Rectal smooth muscle tissue (tissue), 1 donor: Measurements from ENCODE around the gene FFAR3.

Source experiments
- H3K27ac ChIP-seq: one replicate; pipeline ENCODE4 v1.7.0; 2013; ENCODE audit warnings: low read depth, low read length, inconsistent platforms
- H3K27me3 ChIP-seq: one replicate; pipeline ENCODE4 v1.7.0; 2013; ENCODE audit warnings: low read length; ENCODE audit not compliant: control insufficient read depth, insufficient read depth
- H3K36me3 ChIP-seq: one replicate; pipeline ENCODE4 v1.7.0; 2013; ENCODE audit warnings: low read length; ENCODE audit not compliant: control insufficient read depth, insufficient read depth
- H3K4me1 ChIP-seq: one replicate; pipeline ENCODE4 v1.7.0; 2013; ENCODE audit warnings: low read length; ENCODE audit not compliant: control insufficient read depth, insufficient read depth
- H3K4me3 ChIP-seq: one replicate; pipeline ENCODE4 v1.7.0; 2013; ENCODE audit warnings: low read length
- H3K9ac ChIP-seq: one replicate; pipeline ENCODE4 v1.7.0; 2013; ENCODE audit warnings: low read length

FFAR3 gene

DNA sequence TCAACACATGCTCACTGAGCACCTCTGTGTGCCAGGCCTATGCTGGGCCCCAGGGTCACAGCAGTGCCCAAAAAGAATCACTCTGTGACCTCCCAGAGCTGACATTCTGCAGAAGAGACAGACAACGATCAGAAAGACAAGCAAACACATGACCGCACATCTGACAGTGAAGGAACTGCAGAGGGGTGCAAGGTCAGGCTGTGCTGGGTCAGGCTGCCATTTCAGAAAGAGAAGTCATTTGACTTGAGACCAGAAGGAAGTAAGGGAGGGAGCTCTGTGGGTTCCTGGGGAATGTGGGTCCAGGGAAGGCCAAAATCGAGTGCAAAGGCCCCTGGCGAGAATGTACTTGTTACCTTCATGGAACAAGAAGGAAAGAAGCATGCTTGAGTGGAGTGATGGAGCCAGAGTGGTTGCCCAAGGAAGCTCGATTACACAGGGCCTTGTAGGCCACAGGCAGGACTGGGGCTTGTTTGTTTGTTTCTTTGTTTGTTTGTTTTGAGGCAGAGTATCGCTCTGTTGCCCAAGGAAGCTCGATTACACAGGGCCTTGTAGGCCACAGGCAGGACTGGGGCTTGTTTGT, 40.7 kb upstream of the FFAR3 start:
- Histone ChIP-seq H3K9ac (no peak overlapping the region), H3K4me3 (no peak overlapping the region), H3K27me3 (no peaks in the 10 kb centered on the region), H3K4me1 (no peaks in the 10 kb centered on the region), H3K27ac (no peak overlapping the region), H3K36me3 (no peaks in the 10 kb centered on the region)

DNA sequence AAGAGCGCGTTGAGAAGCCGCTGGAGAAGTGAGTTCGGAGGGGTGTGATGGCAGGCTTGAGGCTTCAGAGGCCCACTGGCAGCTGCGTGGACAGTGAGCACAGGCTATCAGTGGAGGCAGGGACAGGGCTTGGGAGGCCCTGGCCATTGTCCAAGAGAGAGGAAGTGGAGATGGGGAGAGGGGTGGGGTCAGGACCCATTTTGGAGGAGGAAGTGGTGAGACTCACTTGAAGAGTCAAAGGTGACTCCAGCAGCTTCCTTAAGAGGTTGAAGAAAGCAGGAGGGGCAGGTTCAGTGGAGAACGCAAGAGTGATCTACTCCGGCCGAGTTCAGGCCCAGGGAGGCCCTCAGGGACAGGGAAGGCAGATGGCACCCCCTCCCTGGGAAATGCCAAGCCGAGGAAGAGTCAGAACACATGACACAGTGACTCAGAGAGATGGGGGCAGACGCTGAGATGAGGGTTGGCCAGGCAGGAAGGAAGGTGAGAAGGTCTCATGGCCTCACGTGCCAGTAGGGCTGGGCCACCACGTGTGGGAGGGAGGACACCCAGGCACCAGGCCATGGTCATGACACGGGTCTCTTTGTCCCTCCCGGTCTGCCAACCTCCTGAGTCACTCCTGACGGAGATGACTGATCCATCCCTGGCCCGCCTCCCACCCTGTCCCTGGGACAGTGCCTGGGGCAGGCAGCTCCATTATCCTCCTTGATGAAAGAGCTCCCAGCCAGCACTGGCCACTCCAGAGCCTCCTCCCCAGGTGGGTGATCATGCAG, 39.4 kb upstream of the FFAR3 start:
- Histone ChIP-seq H3K9ac (no peak overlapping the region), H3K27me3 (no peaks in the 10 kb centered on the region), H3K27ac (no peak overlapping the region), H3K4me3 (no peak overlapping the region), H3K36me3 (no peaks in the 10 kb centered on the region), H3K4me1 (no peaks in the 10 kb centered on the region)

DNA sequence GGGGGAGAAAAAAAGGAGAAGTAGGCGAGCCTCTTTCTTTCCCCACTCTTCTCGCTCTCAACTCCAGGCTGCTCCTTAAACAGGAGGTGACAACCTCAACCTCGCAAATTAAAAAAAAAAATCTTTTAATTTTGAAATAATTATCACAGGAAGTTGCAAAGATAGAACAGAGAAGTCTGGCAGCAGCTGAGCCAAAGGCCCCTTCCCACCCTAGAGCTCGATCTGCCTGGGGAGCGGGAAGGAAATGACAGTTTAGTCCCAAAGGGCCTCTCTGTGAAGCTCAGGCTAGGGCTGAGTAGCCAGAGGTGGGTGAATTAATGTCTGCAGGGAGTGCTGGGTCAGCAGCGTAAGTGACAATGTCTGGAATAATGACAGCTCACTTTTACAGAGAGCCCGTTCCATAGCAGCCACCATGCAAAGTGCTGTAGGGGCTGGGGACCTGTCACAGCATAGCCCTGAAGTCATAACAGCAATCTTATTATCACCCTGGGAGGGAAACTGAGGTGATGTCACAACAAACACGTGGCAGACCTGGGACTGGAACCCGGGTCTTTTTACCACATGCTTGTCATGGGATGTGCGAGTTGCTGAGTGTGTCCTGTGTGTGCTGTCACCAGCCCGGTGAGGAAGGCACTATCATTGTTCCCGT, 38.1 kb upstream of the FFAR3 start:
- Histone ChIP-seq H3K27ac (no peak overlapping the region), H3K4me3 (no peak overlapping the region), H3K27me3 (no peaks in the 10 kb centered on the region), H3K9ac (no peak overlapping the region), H3K4me1 (no peaks in the 10 kb centered on the region), H3K36me3 (no peaks in the 10 kb centered on the region)

DNA sequence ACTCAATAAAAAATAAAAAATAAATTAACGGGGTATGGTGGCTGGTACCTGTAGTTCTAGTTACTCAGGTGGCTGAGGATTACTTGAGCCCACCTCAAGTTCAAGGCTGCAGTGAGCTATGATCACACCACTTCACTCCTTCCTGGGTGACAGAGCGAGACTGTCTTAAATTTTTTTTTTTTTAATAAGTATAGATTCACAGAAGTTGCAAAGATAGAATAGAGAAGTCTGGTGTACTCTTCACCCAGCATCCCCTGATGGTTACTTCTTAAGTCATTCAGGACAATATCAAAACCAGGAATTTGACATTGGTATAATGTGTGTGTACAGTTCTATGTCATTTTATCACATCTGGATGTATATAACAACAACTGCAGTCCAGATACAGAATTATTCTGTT, 37.0 kb upstream of the FFAR3 start:
- Histone ChIP-seq H3K27me3 (no peaks in the 10 kb centered on the region), H3K36me3 (no peaks in the 10 kb centered on the region), H3K4me1 (no peaks in the 10 kb centered on the region), H3K4me3 (no peak overlapping the region), H3K27ac (no peak overlapping the region), H3K9ac (no peak overlapping the region)

DNA sequence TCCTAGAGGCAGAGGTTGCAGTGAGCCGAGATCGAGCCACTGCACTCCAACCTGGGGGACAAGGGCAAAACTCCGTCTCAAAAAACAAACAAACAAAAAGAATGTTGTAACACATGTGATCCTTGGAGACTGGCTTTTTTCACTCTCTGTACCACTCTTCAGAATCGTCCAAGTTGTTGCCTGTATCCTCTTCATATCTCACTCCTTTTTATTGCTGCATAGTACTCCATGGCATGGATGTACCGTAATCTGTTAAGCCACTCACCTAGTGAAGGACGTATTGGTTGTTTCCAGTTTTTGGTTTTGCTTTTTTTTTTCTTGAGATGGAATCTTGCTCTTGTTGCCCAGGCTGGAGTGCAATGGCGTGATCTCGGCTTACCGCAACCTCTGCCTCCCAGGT, 36.2 kb upstream of the FFAR3 start:
- no peaks in the 10 kb centered on the region for H3K4me1 ChIP-seq
- no peak overlapping the region for H3K4me3 ChIP-seq
- no peaks in the 10 kb centered on the region for H3K36me3 ChIP-seq
- no peaks in the 10 kb centered on the region for H3K27me3 ChIP-seq
- H3K9ac ChIP-seq: no peak overlapping the region
- no peak overlapping the region for H3K27ac ChIP-seq

DNA sequence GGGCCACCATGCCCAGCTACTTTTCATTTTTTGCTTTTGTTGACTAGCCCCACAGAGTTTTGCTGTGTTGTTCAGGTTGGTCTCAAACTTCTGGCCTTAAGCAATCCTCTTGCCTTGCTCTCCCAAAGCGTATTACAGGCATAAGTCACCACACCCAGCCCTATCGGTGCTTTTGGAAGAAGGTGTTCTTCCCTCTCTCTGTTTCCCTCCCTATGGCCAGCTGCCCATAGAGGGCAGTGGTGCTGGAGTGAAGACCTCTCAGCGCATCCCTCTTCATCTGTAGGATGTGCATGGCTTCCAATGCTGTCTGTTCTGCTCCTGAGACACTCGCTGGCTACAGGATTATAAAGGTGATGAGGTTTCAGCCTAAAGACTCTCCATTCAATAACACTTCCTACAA, 30.6 kb upstream of the FFAR3 start:
- Histone ChIP-seq H3K9ac (no peak overlapping the region), H3K27ac (no peak overlapping the region), H3K4me3 (no peak overlapping the region), H3K27me3 (no peaks in the 10 kb centered on the region), H3K36me3 (no peaks in the 10 kb centered on the region), H3K4me1 (no peaks in the 10 kb centered on the region)

DNA sequence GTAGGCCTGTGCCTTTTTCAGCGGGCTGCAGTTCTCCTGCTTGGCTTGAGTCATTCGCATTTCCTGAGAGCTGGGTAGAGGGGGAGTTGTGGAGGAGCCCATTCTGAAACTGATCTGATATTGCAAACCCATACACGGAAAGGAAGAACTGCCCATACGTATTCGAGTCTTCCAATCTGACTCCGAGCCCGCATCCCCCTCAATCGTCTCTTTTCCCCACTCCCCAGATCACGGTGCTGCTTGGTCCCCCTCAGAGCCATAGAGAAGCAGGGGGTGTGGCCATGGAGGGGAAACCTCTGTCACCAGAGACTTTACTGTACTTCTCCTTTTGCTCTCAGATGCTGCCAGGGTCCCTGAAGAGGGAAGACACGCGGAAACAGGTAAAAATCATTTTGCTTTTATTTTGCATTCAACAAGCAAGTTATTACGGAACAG, 29.4 kb upstream of the FFAR3 start, which contains the start of gene CD22:
TSS of gene CD22 (plus strand) at position 337 of the 435 bp plus-strand sequence. CDS start 2,854 bp downstream, outside the sequence.
- Histone ChIP-seq H3K9ac (no peak within 1 kb of the TSS), H3K4me3 (no peak within 1 kb of the TSS), H3K4me1 (no peaks in the 10 kb centered on the region), H3K36me3 (no peaks in the 10 kb centered on the region), H3K27me3 (no peaks in the 10 kb centered on the region), H3K27ac (no peak within 1 kb of the TSS)

DNA sequence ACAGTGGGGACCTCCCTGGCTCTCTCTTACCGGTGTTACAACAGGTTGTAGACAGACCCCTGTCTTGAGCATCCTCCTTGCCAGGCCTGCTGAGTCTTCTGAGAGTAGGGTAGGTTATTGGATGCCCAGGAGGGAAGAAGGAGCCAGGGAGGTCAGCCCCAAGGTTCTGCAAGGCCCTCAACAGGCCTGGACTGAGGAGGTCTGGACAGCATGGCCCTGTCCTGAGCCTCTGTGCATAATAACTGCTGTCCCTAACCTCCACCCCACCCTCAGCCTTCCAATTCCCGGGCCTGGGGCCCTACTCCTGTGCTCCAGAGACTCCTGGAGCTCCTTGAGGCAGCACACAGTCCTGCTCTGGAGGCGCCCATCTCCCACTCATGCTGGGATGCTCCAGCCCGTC, 28.9 kb upstream of the FFAR3 start:
- no peak overlapping the region for H3K27ac ChIP-seq
- H3K36me3 ChIP-seq: no peaks in the 10 kb centered on the region
- H3K9ac ChIP-seq: no peak overlapping the region

DNA sequence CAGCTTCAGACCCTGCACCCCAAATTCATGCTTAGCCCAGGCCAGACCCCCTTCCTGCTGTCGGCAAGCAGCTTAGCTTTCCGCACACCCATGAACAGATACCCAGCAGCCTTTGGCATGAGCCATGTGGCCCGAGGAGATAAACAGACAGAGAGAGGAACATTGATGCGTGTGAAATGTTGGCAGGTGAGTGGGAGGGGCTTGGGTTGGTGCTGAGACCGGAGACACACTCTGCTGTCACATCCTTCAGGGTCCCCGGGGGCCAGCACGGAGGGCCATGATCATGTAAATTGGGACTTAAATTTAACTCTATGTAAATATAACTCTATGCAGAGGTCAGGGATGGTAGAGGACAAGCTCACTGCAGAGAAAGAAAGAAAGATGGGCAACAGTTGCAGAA, 27.8 kb upstream of the FFAR3 start:
- H3K9ac ChIP-seq: no peak overlapping the region
- no peaks in the 10 kb centered on the region for H3K27me3 ChIP-seq
- no peaks in the 10 kb centered on the region for H3K36me3 ChIP-seq
- H3K4me3 ChIP-seq: no peak overlapping the region
- no peaks in the 10 kb centered on the region for H3K4me1 ChIP-seq
- H3K27ac ChIP-seq: no peak overlapping the region

More for the DNA sequence above, 28.9 kb upstream of the FFAR3 start:
- no peaks in the 10 kb centered on the region for H3K27me3 ChIP-seq
- no peak overlapping the region for H3K4me3 ChIP-seq
- H3K4me1 ChIP-seq: no peaks in the 10 kb centered on the region

DNA sequence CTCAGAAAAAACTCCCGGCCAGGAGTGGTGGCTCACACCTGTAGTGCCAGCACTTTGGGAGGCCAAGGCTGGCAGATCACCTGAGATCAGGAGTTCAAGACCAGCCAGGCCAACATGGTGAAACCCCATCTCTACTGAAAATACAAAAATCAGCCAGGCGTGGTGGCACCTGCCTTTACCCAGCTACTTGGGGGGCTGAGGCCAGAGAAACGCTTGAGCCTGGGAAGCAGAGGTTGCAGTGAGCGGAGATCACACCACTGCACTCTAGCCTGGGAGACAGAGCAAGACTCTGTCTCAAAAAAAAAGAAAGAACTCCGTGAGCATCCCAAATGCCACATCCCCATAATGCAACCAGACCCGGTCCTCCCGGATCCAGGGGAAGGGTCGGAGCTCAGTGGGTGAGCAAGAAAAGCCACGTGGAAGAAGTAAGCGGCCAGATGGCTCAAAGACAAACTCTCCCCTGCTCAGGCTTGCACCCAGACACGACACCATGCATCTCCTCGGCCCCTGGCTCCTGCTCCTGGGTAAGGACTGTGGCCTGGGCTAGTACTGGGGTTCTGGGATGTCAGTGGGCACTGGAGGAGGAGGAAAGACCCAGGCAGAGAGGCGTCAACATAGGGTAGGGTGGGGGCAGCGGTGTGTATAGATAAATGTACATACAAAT, 26.6 kb upstream of the FFAR3 start:
- H3K4me1 ChIP-seq: no peaks in the 10 kb centered on the region
- H3K36me3 ChIP-seq: no peaks in the 10 kb centered on the region
- H3K9ac ChIP-seq: no peak overlapping the region
- H3K27ac ChIP-seq: no peak overlapping the region
- H3K27me3 ChIP-seq: no peaks in the 10 kb centered on the region
- no peak overlapping the region for H3K4me3 ChIP-seq

DNA sequence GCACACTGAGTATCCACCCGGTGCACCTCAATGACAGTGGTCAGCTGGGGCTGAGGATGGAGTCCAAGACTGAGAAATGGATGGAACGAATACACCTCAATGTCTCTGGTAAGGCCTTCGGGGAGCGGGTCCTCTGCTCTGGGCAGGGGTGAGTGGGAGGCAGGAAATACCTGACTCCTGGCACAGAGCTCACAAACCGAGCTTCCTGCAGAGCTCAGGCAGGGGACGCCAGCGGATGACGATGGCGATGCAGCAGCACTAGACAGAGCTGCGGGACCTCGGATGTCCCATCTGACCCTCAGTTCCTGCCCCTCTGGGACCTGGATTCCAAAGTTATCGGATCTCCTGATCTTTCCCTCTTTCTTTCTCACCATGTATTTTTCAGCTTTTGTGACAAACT, 25.4 kb upstream of the FFAR3 start:
- Histone ChIP-seq H3K36me3 (no peaks in the 10 kb centered on the region), H3K27ac (no peak overlapping the region)

DNA sequence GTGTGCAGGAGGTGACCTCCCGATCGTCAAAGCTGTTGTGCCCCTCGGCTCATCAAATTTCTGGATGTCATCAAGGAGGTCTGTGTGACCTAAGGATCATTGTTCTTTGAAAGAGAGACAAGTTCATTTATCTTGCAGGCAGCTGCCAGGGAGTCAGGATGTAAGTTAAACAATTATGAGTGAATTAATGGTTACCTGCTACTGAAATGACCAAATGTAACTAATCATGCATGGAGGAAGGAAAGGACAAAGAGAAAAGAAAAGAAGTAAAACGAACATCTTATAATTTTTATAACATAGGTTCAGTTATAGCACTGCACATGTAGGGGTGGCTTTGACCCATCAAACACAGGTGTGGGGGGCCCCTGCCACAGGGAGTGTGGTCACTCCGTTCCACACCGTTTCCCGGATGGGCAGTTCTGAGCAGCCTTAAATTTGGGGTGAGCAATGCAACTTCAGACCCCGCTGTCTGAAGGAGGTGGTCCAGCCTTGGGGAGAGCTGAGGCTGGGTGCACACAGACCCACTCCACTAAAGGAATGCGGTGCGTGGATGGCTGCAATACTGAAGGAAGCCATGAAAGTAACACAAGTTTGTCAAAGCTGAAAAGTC, 24.0 kb upstream of the FFAR3 start:
- Histone ChIP-seq H3K4me1 (no peaks in the 10 kb centered on the region), H3K27ac (no peak overlapping the region), H3K9ac (no peak overlapping the region), H3K36me3 (no peaks in the 10 kb centered on the region), H3K4me3 (no peak overlapping the region), H3K27me3 (no peaks in the 10 kb centered on the region)

More for the DNA sequence above, 25.4 kb upstream of the FFAR3 start:
- H3K4me3 ChIP-seq: no peak overlapping the region
- H3K27me3 ChIP-seq: no peaks in the 10 kb centered on the region
- H3K9ac ChIP-seq: no peak overlapping the region
- no peaks in the 10 kb centered on the region for H3K4me1 ChIP-seq
